ENCODE measurements around the gene ESD.
"Not testable (repeated sequence)": the region's sequence is repeated elsewhere in the genome, so short reads cannot be mapped to it uniquely, and the experiment has no call there.

ESD gene

GRCh38 chr13:46783504-46783903, 13.5 kb downstream of the ESD start:
- DNase-seq, result no peak

DNA sequence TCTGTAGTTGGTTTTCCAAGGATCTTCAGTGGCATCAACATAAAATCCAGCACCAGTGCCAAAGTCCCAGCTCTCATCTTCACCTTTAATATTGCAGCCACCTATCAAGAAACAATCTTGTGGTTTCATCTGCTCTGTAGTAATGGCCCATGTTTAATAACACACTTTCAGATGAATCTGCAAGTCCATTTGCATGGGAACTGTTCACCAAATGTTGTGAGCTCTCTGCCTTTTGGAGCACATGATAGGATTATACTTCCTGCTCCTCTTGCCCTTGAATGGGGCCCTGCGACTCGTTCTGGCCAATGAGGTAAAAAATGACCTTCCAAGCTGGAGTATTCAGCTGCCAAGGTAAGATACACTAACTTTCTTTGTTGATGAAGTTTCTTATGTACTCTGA, 14.3 kb downstream of the ESD start:
- no peak for DNase-seq

DNA sequence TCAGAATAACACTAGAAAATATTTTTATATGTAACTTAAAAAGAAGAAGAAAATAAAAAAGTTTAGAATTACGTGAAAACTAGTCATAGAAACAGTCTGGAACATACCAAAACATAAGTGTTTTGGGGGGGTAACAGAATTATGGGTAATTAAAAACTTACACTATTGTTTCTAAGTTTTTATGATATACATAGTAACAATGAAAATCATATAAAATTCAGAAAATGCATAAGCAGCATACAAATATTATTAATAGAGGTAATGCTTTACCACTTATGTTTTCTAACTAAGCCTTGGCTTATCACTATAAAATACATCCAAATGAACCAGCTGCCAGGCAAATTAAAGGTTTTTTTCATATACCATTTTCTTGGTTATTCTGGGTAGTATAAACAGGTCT, 14.9 kb downstream of the ESD start:
- no peak for DNase-seq

DNA sequence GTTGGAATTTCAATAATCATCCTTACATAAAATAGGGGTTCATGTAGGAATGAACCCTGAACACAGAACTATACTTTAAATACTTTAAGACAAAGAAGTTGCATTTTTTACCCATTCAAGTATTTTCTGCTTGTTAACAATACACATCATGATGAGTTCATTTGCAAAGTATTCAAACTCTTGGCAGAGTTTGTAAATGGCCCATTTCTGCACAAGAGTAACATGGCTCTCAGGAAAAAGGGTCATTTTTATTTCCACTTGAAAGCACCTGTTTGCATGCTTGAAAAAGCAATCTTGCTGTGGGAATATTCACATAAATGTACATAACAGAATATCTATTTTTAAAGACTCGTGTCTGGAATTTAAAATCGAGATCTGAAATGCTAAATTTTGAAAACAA, 18.1 kb downstream of the ESD start:
- DNase-seq, result no peak

- DNase-seq, result no peak
These were observed 18.9 kb downstream of the ESD start for GRCh38 chr13:46778095-46778494.

GRCh38 chr13:46775385-46776107, 21.4 kb downstream of the ESD start:
- DNase-seq, result no peak

- DNase-seq, result no peak
These were observed 23.4 kb downstream of the ESD start for GRCh38 chr13:46773541-46773940.

DNA sequence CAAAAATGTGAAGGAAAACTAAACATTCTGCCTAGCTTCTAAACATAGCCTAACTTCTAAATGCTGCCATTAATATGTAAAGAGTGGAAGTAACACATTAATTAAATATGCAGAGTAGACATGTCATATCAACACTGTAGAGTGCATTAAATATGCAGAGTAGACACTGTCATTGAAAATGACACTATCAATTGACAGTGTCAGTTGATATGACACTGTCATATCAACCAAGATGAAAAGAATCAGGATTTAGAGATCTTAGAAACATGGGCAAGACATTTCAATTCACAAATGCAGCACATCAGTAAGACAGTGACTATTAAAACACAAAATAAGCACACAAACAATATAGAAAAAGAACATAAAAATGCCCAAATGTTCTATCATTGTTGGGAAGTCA, 25.3 kb downstream of the ESD start:
- DNase-seq, result no peak

DNA sequence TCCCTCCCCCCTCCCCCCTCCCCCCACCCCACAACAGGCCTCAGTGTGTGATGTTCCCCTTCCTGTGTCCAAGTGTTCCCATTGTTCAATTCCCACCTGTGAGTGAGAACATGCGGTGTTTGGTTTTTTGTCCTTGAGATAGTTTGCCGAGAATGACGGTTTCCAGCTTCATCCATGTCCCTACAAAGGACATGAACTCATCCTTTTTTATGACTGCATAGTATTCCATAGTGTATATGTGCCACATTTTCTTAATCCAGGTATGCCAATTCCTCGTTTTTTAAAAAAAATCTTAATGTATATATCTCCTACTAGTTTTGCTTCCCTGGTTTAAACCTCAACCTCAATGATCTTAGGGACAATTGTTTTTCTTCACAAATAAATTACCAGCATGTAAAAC, 27.0 kb downstream of the ESD start:
- DNase-seq, result not testable (repeated sequence)

DNA sequence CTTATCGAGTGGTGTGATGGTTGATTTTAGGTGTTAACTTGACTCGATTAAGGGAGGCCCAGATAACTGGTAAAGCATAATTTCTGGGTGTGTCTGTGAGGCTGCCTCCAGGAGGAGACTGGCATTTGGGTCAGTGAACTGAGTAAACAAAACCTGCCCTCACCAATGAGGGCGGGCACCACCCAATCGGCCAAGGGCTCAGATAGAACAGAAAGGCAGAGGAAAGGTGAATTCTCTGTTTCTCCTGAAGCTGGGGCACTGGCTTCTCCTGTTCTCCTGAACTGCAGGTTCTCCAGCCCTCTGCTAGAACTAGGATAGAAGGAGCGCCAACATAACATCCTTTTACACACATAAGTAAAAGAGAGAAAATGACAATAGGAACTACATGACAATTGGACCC, 35.1 kb downstream of the ESD start:
- DNase-seq, result no peak

DNA sequence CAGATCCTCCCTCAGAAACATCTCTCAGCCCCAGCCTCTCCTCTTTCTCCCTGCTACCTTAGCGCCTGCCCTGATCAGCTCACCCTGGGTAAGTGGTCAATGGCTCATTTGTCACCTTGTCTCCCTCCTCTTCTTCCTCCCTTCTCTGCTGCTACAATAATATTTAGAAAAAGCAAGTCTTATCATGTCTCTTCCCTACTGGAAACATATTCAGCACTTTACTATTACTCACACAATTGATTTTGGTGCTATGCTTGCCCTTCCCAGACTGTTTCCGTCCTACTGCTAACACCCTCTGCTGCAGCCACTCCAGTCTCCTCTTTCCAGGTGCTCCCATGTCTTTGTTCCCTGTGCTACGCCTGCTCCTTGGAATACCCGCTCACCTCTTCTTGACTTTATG, 35.8 kb downstream of the ESD start:
- no peak for DNase-seq

DNA sequence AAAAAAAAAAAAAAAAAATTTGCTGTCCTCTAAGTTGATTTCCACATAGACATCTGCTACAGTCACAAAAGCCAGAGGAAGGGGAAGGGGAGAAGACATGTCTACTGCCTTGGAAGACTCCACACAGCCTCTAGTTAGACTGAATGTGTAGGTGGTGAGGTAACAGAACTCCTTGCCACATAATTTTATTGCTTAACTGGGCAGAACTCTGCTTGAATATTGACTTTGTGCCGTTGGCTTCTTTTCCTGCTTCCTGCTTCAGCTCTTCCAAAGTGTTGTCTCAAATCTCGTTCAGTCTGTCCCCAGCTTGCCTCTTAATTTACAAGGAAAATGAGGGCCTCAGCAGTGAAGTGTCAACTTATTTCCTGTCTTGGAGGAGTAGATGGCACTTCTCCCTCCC, 37.1 kb downstream of the ESD start:
- DNase-seq, result no peak

DNA sequence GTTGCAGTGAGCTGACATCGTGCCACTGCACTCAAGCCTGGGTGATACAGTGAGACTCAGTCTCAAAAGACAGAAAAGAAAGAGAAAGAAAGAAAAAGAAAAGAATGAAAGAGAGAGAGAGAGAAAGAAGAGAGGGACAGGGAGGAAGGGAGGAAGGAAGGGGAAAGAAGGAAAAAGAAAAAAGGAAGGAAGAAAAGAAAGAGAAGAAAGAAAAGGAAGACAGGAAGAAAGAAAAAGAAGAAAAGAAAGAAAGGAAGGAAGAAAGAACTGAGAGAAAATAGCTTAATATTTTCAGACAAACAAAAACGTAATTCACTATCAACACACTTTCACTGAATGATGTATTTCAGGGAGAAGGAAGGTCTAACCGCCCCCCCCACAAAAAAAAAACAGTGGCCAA, 39.3 kb downstream of the ESD start:
- no peak for DNase-seq

DNA sequence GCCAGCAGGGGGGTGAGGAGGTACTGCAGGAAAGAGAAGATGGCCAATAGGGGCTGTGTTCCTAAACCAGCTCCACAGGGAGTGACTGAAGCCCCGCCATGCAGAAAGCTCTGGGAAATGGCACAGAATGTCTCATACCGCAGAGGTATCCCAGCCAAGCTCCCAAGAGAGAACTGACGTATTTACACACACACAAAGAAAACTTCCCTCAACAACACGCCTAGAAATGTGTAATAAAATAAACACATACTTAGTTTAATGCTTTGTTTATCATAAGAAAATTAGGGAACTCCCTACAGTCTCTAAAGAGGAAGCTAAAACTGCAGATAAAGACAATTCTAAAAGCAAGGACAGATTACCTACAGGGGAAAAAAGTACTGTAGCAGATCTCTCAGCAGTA, 40.0 kb downstream of the ESD start:
- no peak for DNase-seq

- DNase-seq, result not testable (repeated sequence)
These were observed 41.5 kb downstream of the ESD start for GRCh38 chr13:46755508-46755907.

- DNase-seq, result no peak
These were observed 42.1 kb downstream of the ESD start for GRCh38 chr13:46754812-46755211.

GRCh38 chr13:46753917-46754316, 43.0 kb downstream of the ESD start:
- DNase-seq, result no peak

- DNase-seq, result no peak
These were observed 43.8 kb downstream of the ESD start for GRCh38 chr13:46753137-46753536.

DNA sequence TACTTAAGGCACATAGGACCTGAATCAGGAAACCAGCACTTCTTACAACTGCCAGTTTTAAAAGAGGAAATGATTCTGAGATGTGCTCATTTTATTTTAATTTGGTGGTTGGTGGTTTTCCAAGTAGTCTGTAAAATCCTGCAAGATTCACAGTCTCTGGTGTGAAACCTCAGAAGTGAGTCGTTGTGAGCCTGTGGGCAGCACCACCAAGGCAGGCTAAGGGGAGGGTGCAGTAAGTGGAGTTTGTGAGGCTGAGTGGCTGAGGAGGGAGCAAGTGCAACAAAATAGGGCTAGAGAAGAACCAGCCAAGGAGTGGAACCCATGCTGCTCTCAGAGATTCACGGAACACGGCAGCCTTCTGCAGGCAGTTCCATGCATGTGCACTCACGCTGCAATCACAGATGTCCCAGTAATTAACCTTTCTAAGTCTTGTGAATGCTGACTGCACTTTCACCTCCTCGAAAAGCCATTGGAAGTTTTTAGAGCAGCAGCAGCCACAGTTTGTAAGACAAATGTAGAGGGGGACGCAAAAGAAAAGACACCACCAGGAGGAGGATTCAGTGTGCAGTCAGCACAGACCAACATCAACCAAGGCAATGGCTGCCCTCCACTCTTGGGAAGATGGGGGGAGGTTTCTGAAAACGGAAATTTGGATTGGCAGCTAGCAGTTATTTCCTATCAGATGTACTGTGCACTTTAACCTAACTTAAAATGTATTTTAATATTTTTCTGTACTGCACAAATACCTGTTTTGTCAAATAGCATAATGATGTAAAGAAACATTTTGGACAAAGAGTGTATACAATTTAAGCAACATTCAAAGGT, 44.9 kb downstream of the ESD start:
- DNase-seq, result peak; percentile 66

DNA sequence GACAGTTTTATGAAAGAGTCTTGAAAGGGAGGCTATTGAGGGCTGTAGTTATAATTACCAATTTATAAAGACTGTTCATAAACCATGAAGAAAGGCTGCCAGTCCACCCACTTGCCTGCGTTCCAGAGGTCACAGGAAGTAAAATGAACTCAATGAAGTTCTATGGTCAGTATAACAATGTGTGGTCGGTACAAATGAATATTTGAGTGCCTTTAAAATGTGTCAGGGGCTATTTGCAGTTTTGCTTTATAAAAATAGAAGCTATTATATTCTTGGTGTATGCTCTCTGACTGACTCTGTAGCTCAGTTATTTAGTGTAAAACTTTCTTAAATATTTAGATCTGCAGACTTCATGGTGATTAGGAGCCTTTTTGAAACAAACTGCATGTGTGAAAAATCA, 47.0 kb downstream of the ESD start:
- no peak for DNase-seq

DNA sequence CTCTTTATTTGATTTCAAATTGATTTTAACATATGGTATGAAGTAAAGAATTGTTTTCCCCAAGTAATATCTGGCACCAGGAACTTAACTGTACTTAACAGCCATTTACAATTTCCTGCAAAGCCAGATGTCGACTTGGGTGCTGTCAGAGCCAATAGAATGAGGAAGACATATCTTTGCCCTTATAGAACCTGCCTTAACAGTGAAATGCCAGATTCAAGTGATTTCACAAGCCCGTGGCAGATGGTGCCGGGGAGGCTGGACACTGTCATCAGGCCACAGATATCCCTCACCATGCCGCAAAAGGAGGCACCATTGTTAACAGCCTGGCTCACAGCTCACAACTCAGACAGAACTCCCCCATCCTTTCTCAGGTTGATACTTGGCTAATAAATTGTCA, 48.7 kb downstream of the ESD start:
- DNase-seq, result no peak

DNA sequence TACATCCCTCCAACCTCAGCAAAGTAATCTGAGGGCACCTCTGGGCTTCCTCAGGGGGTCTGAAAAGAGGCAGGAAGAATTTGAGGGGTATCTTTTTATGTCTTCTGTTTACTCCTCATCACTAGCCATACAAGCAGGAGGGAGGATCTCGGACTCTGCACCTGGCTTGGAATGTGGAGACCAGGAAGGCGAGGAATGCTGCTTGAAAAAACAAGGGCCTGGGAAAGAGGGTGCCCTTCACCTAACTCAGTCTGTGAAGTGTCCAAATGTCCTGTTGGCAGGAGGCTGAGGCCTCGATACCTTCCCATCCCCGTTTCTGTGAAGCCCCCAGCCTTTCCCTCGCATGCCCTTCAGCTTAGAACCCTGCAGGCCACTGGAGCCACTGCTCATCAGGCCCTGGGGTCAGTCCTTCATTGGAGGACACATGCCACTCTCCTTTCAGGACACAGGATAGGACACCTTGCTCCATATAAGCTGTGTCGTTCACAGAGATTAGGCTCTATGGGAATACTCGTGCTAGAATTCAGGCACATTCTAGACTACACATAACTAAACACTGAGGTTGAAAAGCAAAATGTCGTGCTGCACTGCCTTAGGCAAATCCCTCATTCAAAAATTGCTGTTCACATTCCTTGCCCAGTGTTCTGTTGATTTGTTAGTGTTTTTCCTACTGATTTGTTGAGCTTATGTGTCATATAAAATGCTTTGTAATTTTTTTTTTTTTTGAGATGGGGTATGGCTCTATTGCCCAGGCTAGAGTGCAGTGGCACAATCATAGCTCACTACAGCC, 49.7 kb downstream of the ESD start:
- no peak for DNase-seq

DNA sequence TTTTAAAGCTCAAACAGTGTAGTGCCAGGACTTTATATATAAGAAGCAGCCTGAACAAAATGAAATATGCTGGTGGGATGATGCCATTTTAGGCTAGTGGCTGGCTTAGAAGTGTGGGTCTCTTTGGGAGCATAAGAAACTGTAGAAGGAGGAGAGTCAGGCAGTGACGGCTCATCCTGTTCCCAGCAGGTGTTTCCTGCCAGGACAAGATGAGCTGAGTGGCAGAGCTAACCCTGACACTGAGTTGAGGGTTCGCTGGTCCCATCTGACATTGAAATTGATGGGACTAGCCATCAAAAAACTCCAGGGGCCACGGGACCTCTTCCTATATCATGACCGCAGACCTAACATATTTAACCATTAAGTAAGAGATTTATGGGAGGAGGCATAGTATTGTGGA, 51.3 kb downstream of the ESD start:
- no peak for DNase-seq

- DNase-seq, result no peak
These were observed 51.9 kb downstream of the ESD start for GRCh38 chr13:46745062-46745461.

Data from stimulated activated CD4-positive, alpha-beta T cell treated with anti-CD3 and anti-CD28 coated beads, Interleukin-1b, Interleukin-23, amount 100 ng/mL, for 48 hours (primary cell).